Neural progenitor cell (in vitro differentiated cells): ENCODE measurements around the gene TPBGL. TPM values are rescaled to one million over a fixed set of nuclear protein-coding genes. Genes with fewer than 3 reads are reported as not detected.

ENCODE experiments used
- DNase-seq: peaks from one replicate; pipeline ENCODE4 v3.0.0-alpha.2; 2016; ENCODE audit warnings: low spot score
- H2AFZ ChIP-seq: fragments of 200-600 bp; sonication (generic); replicated peaks from 2 replicates; pipeline ENCODE4 v1.6.1; 2016; ENCODE audit warnings: antibody characterized with exemption
- H3F3A ChIP-seq: fragments of 200-600 bp; sonication (generic); 2 replicates; pipeline ENCODE4 v1.6.1; 2016; ENCODE audit warnings: antibody characterized with exemption, low read depth
- H3K27ac ChIP-seq: fragments of 200-600 bp; sonication (generic); 2 replicates; pipeline ENCODE4 v1.5.1; 2016; ENCODE audit warnings: mild to moderate bottlenecking
- H3K27me3 ChIP-seq: fragments of 200-600 bp; sonication (generic); 2 replicates; pipeline ENCODE4 v1.6.1; 2016; ENCODE audit warnings: mild to moderate bottlenecking, moderate library complexity
- H3K36me3 ChIP-seq: fragments of 200-600 bp; sonication (generic); 2 replicates; pipeline ENCODE4 v1.5.1; 2016
- H3K4me1 ChIP-seq: fragments of 200-600 bp; sonication (generic); 2 replicates; pipeline ENCODE4 v1.6.1; 2016; ENCODE audit warnings: mixed run types
- H3K4me2 ChIP-seq: fragments of 200-600 bp; sonication (generic); 2 replicates; pipeline ENCODE4 v1.6.1; 2016
- H3K4me3 ChIP-seq: fragments of 200-600 bp; sonication (generic); 2 replicates; pipeline ENCODE4 v1.5.1; 2016
- H3K79me2 ChIP-seq: fragments of 200-600 bp; sonication (generic); 2 replicates; pipeline ENCODE4 v1.6.1; 2016; ENCODE audit warnings: low read depth
- H3K9ac ChIP-seq: fragments of 200-600 bp; sonication (generic); 2 replicates; pipeline ENCODE4 v1.6.1; 2016
- H3K9me3 ChIP-seq: fragments of 200-600 bp; sonication (generic); 2 replicates; pipeline ENCODE4 v1.5.1; 2016; ENCODE audit warnings: low read depth
- H4K20me1 ChIP-seq: fragments of 200-600 bp; sonication (generic); 2 replicates; pipeline ENCODE4 v1.6.1; 2016; ENCODE audit warnings: low read depth
- H3K27ac Mint-ChIP-seq: 3 replicates; pipeline ENCODE4 v1.8.0; 2021; ENCODE audit warnings: mixed read lengths
- H3K27me3 Mint-ChIP-seq: 2 replicates; pipeline ENCODE4 v1.8.0; 2022; ENCODE audit warnings: low read depth, mild to moderate bottlenecking, inconsistent platforms, moderate library complexity, mixed read lengths; ENCODE audit not compliant: insufficient read depth
- H3K36me3 Mint-ChIP-seq: 3 replicates; pipeline ENCODE4 v1.8.0; 2021; ENCODE audit warnings: mixed read lengths
- H3K4me1 Mint-ChIP-seq: 3 replicates; pipeline ENCODE4 v1.8.0; 2021; ENCODE audit warnings: mixed read lengths
- H3K4me3 Mint-ChIP-seq: 3 replicates; pipeline ENCODE4 v1.8.0; 2021; ENCODE audit warnings: mild to moderate bottlenecking, moderate library complexity, mixed read lengths
- H3K9me3 Mint-ChIP-seq: 3 replicates; pipeline ENCODE4 v1.8.0; 2020; ENCODE audit warnings: mixed read lengths
- EZH2 ChIP-seq: fragments of 200-600 bp; sonication (generic); IDR thresholded peaks from 2 replicates; pipeline ENCODE4 v1.6.1; 2017; ENCODE audit warnings: antibody characterized with exemption, mild to moderate bottlenecking, moderate library complexity
- EZH2phosphoT487 ChIP-seq: fragments of 200-600 bp; sonication (generic); IDR thresholded peaks from 2 replicates; pipeline ENCODE4 v1.6.1; 2017; ENCODE audit warnings: antibody characterized with exemption
- total RNA-seq: library from RNA; depleted of rRNA; stranded (reverse); fragments of >200 nt; gene quantifications from 2 replicates; pipeline ENCODE4 v1.2.3, GENCODE V29; 2015; ENCODE audit warnings: low replicate concordance
- TF ChIP-seq, protein P1 (sequence below): fragments of 200-600 bp; sonication (generic); IDR thresholded peaks from 2 replicates; pipeline ENCODE4 v1.5.1; 2017; ENCODE audit warnings: antibody characterized with exemption, mild to moderate bottlenecking

Gene TPBGL
- total RNA-seq, 1 donor from 2014 or later = not detected

DNA sequence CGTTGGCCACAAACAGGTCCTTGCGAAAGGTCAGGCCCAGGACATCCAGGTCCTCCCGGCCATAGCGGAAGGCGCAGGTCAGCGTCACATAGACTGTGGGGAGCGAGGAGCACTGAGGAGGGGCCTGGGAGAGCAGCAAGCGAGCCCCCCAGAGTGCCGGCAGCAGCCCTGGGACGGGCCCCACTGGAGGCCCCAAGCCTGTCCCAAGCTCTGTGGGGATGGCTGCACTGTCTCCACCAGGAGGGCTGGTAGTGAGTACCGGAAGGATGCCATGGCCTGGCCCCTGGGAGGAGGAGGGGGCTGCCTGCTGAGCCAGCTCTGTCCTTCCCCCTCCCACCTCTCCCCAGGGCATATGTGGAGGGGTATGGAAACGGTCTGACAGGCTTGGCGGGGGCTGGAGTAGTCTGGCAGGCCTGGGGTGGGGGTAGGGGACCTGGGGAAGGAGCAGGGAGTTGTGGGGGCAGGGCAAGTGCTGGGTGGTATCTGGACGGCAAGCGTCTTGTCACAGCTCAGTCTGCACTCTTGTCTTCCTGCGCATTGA lies 42.9 kb downstream of the TPBGL start:
- DNase-seq = no peak
- peaks cover 8% of the 10 kb centered on the region for H3K4me1 Mint-ChIP-seq

DNA sequence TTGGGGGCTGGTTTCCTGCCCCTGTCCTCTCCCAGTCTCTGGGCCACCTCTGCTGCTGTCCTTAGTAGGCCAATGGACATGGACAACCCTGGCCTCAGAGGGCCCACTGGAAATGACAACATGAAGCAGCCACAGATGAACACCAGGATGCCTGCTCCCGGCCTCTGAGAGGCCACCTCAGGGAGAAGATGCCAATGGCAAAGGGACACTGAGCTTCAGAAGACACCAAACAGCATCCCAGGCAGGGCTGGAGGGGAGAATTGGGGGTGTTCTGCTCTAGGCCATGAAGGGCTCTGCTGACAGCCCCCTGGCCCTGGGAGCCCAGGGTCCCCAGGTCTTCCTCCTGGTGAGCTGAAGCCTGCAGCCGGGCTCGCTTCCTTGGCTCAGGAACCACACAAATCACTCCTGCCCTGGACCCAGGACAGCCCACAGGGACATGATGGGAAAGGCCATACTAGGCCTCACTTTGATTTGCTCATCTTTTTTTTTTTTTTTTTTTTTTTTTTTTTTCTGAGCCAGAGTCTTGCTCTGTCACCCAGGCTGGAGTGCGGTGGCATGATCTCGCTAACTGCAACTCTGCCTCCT lies 45.3 kb downstream of the TPBGL start:
- H4K20me1 ChIP-seq = no peaks in the 10 kb centered on the region
- Mint-ChIP-seq H3K27ac (no peak overlapping the region), H3K36me3 (no peaks in the 10 kb centered on the region), H3K9me3 (no peaks in the 10 kb centered on the region), H3K4me3 (no peak overlapping the region), H3K27me3 (peaks cover 2% of the 10 kb centered on the region), H3K4me1 (peaks cover 10% of the 10 kb centered on the region)
- H3K79me2 ChIP-seq = no peaks in the 10 kb centered on the region
- H3K27me3 ChIP-seq = no peaks in the 10 kb centered on the region
- H3K27ac ChIP-seq = no peak overlapping the region
- H3K4me1 ChIP-seq = no peaks in the 10 kb centered on the region
- no peak overlapping the region for H2AFZ ChIP-seq
- no peak overlapping the region for H3K4me3 ChIP-seq
- no peaks in the 10 kb centered on the region for H3F3A ChIP-seq
- H3K9ac ChIP-seq = no peak overlapping the region
- no peak overlapping the region for H3K4me2 ChIP-seq
- H3K36me3 ChIP-seq = no peaks in the 10 kb centered on the region
- no peaks in the 10 kb centered on the region for H3K9me3 ChIP-seq
- DNase-seq = no peak
- TF ChIP-seq, protein P1, sequence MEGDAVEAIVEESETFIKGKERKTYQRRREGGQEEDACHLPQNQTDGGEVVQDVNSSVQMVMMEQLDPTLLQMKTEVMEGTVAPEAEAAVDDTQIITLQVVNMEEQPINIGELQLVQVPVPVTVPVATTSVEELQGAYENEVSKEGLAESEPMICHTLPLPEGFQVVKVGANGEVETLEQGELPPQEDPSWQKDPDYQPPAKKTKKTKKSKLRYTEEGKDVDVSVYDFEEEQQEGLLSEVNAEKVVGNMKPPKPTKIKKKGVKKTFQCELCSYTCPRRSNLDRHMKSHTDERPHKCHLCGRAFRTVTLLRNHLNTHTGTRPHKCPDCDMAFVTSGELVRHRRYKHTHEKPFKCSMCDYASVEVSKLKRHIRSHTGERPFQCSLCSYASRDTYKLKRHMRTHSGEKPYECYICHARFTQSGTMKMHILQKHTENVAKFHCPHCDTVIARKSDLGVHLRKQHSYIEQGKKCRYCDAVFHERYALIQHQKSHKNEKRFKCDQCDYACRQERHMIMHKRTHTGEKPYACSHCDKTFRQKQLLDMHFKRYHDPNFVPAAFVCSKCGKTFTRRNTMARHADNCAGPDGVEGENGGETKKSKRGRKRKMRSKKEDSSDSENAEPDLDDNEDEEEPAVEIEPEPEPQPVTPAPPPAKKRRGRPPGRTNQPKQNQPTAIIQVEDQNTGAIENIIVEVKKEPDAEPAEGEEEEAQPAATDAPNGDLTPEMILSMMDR = no peak
- TF ChIP-seq EZH2 (no peak), EZH2phosphoT487 (no peak)

More for the DNA sequence above, 42.9 kb downstream of the TPBGL start:
- Histone ChIP-seq H2AFZ (no peak overlapping the region), H3K4me3 (no peak overlapping the region), H3K27ac (no peak overlapping the region), H3K27me3 (no peaks in the 10 kb centered on the region), H3K4me1 (no peaks in the 10 kb centered on the region), H3K79me2 (no peaks in the 10 kb centered on the region), H4K20me1 (no peaks in the 10 kb centered on the region), H3F3A (no peaks in the 10 kb centered on the region), H3K36me3 (no peaks in the 10 kb centered on the region), H3K9me3 (no peaks in the 10 kb centered on the region), H3K4me2 (no peak overlapping the region), H3K9ac (no peak overlapping the region)
- TF ChIP-seq EZH2 (no peak), EZH2phosphoT487 (no peak)
- TF ChIP-seq, protein P1 = no peak
- no peaks in the 10 kb centered on the region for H3K36me3 Mint-ChIP-seq
- no peak overlapping the region for H3K27ac Mint-ChIP-seq
- no peak overlapping the region for H3K4me3 Mint-ChIP-seq
- H3K9me3 Mint-ChIP-seq = no peaks in the 10 kb centered on the region
- peaks cover 2% of the 10 kb centered on the region for H3K27me3 Mint-ChIP-seq

DNA sequence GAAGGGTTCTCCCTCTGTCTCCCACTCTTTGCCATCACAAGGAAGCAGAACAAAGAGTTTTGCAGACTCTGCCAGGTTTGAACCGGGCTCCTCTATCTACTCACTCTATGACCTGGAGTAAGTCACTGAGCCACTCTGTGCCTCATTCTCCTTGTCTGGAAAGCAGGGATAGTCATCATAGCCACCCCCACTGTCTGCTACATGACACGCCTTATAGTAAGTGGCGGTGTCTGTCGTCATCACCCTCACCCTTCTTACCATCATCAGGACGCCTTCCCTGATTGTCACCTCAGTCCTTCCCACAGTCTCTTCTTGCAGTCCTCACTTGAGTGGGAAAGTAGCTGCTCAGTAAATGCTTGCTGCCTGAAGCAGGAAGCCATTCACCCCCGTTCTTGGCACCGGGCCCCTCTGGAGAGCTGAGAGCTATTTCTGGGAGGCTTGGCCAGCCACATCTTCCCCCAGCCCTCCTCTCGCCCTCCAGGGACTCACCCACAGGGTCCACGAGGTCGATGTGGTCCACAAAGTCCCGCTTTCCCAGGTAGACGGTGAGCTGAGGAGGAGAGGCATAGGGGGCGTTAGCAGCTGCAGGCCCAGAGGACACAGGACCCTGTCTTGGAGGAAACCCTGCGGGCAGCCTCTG lies 46.4 kb downstream of the TPBGL start:
- no peaks in the 10 kb centered on the region for H3K9me3 Mint-ChIP-seq
- no peak for TF ChIP-seq EZH2phosphoT487
- TF ChIP-seq, protein P1 = no peak
- no peak for TF ChIP-seq EZH2
- H3K36me3 Mint-ChIP-seq = no peaks in the 10 kb centered on the region
- no peak overlapping the region for H3K27ac ChIP-seq
- no peak overlapping the region for H3K4me3 ChIP-seq
- no peak overlapping the region for H2AFZ ChIP-seq
- no peak overlapping the region for H3K27ac Mint-ChIP-seq
- H3K4me2 ChIP-seq = no peak overlapping the region
- no peak overlapping the region for H3K4me3 Mint-ChIP-seq
- no peak for DNase-seq
- H3K4me1 Mint-ChIP-seq = peaks cover 10% of the 10 kb centered on the region
- no peaks in the 10 kb centered on the region for H3K27me3 ChIP-seq
- H3K36me3 ChIP-seq = no peaks in the 10 kb centered on the region
- no peaks in the 10 kb centered on the region for H4K20me1 ChIP-seq
- H3K9ac ChIP-seq = no peak overlapping the region
- no peaks in the 10 kb centered on the region for H3K79me2 ChIP-seq
- H3K9me3 ChIP-seq = no peaks in the 10 kb centered on the region
- peaks cover 2% of the 10 kb centered on the region for H3K27me3 Mint-ChIP-seq
- H3F3A ChIP-seq = no peaks in the 10 kb centered on the region
- H3K4me1 ChIP-seq = no peaks in the 10 kb centered on the region
